GM18909 (cell line): ENCODE results near the gene EEF2K.

Experiments used
- ATAC-seq: cut with Tn5 transposase; IDR thresholded peaks from one replicate; pipeline ENCODE4 v1.9.1; 2021; ENCODE audit warnings: mild to moderate bottlenecking; ENCODE audit not compliant: unreplicated experiment, poor library complexity

EEF2K gene

DNA sequence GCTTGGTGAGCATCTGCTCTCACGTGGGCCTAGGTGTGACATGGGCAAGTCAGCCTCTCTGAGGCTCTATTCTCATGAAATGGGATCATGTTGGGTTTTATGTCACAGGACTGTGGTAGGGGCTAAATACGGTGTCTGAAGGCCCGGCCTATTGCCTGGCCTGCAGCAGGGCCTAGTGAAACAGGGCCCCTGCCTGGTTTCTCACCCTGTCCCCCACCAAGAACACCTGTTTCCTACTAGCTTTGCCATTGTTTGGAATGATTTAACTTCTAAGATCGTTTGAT is 120.2 kb downstream of the EEF2K start:
- no peak for ATAC-seq

DNA sequence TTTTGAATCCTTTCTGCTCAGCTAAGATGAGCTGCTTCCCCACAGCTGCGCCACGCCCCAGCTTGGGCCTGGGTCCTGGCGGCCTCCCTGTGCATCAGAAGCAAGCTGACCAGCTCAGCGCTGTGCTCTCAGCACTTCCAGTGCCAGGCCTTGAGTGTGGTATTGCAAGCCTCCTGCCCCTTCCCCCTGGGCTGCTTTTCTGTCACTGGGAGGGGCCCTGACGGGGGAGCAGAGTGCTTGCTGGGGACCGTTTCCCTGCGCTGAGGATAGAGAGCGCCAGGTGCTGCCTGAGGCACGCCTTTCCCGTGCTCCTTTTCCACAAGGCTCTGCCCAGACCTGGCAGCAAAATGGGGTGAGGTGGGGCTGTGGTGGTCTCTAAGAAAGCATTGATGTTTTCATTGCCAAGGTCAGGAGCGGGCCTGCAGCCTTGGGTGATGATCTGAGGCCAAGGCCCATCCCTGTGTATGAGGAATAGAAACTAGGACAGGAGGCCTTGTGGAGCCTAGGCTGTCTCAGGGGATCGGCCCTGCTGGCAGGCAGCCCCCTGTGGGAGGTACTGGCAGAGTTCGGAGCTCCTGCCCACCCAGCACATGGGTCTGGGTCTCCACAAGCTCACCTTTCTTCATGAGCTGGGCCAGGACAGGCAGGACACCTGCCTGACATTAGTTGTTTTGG is 120.8 kb downstream of the EEF2K start:
- ATAC-seq = no peak

DNA sequence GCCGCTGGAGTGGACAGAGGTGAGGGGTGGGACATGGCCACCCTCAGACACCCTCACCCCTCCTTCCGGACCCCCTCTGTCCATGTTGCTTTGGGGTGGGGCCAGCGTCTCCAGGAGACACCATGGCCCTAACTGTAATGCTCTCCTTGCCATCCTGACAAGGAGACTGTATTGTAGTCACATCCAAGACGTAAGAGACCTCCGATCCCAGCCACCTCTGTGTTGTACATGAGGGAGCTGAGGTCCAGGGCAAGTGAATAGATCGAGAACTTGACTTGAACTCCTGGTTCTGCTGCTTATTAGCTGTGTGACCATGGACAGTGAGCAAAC is 121.3 kb downstream of the EEF2K start:
- ATAC-seq = no peak

GRCh38 chr16:22328081-22328725 is 122.1 kb downstream of the EEF2K start:
- no peak for ATAC-seq

- no peak for ATAC-seq
Observed at GRCh38 chr16:22329199-22329695, 123.2 kb downstream of the EEF2K start.

- ATAC-seq = no peak
Observed at GRCh38 chr16:22330326-22330725, 124.2 kb downstream of the EEF2K start.

- no peak for ATAC-seq
Observed at GRCh38 chr16:22333457-22333994, 127.4 kb downstream of the EEF2K start.

GRCh38 chr16:22335668-22336246 is 129.7 kb downstream of the EEF2K start:
- no peak for ATAC-seq

DNA sequence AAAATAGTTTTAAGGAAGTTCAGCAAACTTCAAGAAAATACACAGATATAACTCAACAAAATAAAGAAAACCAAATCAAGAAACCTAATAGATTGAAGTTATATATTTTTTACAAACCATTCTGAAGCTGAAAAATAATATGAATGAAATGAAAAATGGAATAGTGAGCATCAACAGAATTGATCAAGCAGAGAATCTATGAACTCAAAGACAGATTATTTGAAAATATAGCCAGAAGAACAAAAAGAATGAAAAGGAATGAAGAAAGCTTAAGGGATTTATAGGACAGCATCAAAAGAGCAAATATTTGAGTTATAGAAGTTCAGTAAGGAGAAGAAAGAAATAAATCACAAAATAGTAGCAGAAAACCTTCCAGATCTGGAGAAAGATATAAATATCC is 130.5 kb downstream of the EEF2K start:
- ATAC-seq = no peak

DNA sequence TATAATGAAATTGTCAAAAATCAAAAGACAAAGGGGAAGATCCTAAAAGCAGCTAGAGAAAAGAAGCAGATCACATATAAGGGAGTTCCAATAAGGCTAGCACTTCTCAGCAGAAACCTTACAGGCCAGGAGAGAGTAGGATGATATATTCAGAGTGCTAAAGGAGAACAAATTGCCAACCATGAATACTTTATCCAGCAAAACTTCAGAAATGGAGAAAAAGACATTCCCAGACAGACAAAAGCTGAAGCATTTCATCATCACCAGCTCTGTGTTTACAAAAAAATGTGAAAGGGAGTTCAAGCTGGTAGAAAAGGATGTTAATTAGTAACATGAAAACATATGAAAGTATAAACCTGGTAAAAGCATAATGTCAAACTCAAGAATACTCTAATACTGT is 131.0 kb downstream of the EEF2K start:
- no peak for ATAC-seq

GRCh38 chr16:22337849-22338635 is 132.0 kb downstream of the EEF2K start:
- ATAC-seq = no peak
